VCaP (cell line): ENCODE data around the gene FBN2.

ENCODE experiments used
- H3K27ac ChIP-seq: fragments of 450-650 bp; 2 replicates; pipeline ENCODE4 v1.5.1; 2017
- CTCF ChIP-seq: fragments of 450-650 bp; conservative IDR thresholded peaks from 2 replicates; pipeline ENCODE4 v1.5.1; 2017; ENCODE audit warnings: mild to moderate bottlenecking, moderate library complexity

Gene FBN2

GRCh38 chr5:128284236-128284635 is 253.8 kb downstream of the FBN2 start:
- H3K27ac ChIP-seq, result no peak overlapping the region
- no peak for TF ChIP-seq CTCF

- no peak overlapping the region for H3K27ac ChIP-seq
- TF ChIP-seq CTCF, result no peak
These were observed 258.7 kb downstream of the FBN2 start for GRCh38 chr5:128279345-128279744.

DNA sequence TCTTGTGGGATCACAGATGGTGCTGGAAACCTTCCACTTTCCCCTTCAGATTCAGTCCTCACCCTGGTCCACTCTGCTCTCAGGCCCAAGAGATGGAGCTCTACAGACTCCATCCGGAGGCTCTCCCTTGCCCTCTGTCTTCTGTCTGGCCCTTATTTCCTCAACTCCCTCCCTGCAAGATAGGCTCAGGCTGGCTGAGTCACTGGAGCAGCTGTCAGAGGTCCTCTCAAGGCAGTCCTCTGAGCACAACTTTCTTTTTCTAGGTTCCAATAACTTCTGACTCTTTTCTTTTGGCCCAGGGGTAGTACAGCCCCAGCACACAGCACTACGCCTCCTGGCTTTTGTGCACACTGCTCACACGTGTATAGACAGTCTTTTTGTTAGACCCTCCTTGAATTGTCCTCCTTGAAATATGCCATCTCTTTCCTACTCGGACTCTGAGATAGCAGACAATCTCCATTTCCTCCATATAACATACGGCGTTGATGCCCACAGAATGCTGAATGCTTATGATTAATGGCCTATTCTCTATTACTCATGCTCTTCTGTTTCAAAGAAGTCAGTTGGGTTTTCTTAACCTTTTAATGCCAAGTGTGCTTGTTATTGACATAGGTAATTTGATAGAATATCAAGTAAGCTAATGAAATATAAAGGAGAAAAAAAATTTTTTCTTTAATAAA is 261.4 kb downstream of the FBN2 start:
- H3K27ac ChIP-seq, result no peak overlapping the region
- no peak for TF ChIP-seq CTCF

GRCh38 chr5:128274441-128274840 is 263.6 kb downstream of the FBN2 start:
- no peak for TF ChIP-seq CTCF
- no peak overlapping the region for H3K27ac ChIP-seq

GRCh38 chr5:128273736-128274135 is 264.3 kb downstream of the FBN2 start:
- no peak for TF ChIP-seq CTCF

DNA sequence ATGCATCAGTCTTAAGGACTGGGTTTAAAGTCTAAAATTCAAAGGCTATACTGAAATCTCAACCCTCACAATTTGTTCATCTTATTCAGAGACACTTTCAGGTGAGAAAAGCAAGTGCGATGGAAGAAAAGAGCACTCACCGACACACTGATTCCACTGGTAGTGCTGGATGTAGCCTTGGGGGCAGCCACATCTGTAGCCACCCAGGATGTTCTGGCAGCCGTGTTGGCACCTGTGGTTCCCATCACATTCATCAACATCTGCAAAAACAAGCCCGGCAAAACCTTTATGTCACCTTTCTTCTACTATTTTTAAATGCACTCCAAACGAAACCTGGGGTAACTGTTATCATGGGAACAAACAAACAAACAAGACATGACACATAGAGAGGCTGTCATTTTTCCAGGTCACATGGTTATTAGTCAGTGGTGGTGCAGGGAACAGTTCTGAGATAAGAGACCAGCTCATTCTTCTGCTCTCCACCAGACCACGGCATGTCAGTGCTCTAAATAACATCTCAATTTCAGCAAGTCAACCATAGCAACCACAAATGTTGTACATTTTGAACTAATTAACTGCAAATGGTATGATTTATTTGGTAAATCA is 266.1 kb downstream of the FBN2 start:
- no peak for TF ChIP-seq CTCF
- H3K27ac ChIP-seq, result no peak overlapping the region

More at GRCh38 chr5:128273736-128274135, 264.3 kb downstream of the FBN2 start:
- H3K27ac ChIP-seq, result no peak overlapping the region

DNA sequence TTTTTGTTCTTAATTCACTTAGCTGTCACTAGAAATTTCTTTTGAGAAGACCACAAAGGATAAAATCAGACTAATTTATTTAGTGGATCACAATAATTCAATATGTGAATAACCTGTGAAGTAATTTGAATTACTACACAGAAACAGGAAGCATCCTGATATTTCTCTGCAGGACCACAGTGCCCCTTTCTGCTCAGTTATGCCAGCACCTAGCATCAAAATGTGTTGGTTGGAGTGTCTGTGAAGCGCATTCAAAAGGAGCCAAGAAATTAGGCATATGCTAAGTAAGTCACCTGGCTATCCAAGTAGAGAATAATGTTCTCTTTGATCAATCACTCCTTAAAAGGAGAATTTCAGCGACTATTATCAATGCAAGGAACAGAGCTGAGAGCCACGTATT is 267.0 kb downstream of the FBN2 start:
- no peak for TF ChIP-seq CTCF
- H3K27ac ChIP-seq, result no peak overlapping the region
